Measurements from ENCODE around the gene SRBD1. TPM values are rescaled to one million over a fixed set of nuclear protein-coding genes. Genes with fewer than 3 reads are reported as not detected.

The SRBD1 gene
- polyA plus RNA-seq, 2 of the 4 experiments (the other 2 are of a cell fraction) = 11.0 to 13.7 TPM

DNA sequence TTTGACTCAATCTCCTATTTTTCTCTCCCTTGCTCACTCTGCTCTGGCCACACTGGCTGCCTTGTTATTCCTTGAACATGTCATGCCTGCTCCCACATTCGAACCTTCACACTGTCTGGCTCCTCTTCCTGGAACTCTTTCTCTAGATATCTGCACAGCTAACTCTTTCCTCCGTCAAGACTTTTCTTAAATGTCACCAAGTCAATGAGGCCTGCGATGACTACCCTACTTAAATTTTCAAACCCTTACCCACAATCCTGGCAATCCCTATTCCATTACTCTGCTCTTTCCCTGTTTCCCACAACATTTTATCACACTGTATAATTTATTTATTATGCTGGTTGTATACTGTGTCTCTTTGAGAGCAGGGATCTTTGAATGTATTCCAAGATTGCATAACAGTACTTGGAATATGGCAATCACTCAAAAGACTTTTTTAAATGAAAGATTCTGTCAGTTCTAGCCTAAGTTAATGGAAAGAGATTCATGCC, 206.2 kb downstream of the SRBD1 start:
- TF ChIP-seq PHF8 (IDR thresholded peaks at IDR 0.05; ENCODE audit: borderline replicate concordance, low read depth) (no peak), ESRRA (IDR thresholded peaks at IDR 0.05; ENCODE audit: borderline replicate concordance, low read length) (no peak), HDAC2 (IDR thresholded peaks at IDR 0.05) (no peak), EP300 (IDR thresholded peaks at IDR 0.05) (no peak), HOXB5 (CRISPR knock-in tag; IDR thresholded peaks at IDR 0.05) (no peak), POLR2A (IDR thresholded peaks at IDR 0.05; ENCODE audit: low read length) (no peak), CEBPB (IDR thresholded peaks at IDR 0.05) (no peak), JUN (IDR thresholded peaks at IDR 0.05) (no peak), ZSCAN20 (CRISPR knock-in tag; IDR thresholded peaks at IDR 0.05) (no peak)
- TF ChIP-seq, protein P1, sequence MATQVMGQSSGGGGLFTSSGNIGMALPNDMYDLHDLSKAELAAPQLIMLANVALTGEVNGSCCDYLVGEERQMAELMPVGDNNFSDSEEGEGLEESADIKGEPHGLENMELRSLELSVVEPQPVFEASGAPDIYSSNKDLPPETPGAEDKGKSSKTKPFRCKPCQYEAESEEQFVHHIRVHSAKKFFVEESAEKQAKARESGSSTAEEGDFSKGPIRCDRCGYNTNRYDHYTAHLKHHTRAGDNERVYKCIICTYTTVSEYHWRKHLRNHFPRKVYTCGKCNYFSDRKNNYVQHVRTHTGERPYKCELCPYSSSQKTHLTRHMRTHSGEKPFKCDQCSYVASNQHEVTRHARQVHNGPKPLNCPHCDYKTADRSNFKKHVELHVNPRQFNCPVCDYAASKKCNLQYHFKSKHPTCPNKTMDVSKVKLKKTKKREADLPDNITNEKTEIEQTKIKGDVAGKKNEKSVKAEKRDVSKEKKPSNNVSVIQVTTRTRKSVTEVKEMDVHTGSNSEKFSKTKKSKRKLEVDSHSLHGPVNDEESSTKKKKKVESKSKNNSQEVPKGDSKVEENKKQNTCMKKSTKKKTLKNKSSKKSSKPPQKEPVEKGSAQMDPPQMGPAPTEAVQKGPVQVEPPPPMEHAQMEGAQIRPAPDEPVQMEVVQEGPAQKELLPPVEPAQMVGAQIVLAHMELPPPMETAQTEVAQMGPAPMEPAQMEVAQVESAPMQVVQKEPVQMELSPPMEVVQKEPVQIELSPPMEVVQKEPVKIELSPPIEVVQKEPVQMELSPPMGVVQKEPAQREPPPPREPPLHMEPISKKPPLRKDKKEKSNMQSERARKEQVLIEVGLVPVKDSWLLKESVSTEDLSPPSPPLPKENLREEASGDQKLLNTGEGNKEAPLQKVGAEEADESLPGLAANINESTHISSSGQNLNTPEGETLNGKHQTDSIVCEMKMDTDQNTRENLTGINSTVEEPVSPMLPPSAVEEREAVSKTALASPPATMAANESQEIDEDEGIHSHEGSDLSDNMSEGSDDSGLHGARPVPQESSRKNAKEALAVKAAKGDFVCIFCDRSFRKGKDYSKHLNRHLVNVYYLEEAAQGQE (IDR thresholded peaks at IDR 0.05) = no peak
- H3K4me1 ChIP-seq = no peaks in the 10 kb centered on the region
- H3K4me3 ChIP-seq = no peak overlapping the region
- no peaks in the 10 kb centered on the region for H3K9me3 ChIP-seq
- H3K27ac ChIP-seq = no peak overlapping the region
- no peak for ATAC-seq
- 89% methylated on average over 3 of the region's 3 CpGs for WGBS (ENCODE audit: missing lambda C conversion rate)
- no peak for FAIRE-seq
- CTCF ChIA-PET = interaction anchor here (1.2 to 1.3 kb wide), 2 partner anchors 12 to 925 kb away, joined by 3 read pairs; no protein-coding TSS in a partner anchor
- DNase-seq (ENCODE audit: low read depth in 1 of 2, low spot score in 1 of 2) = no peak
- no peak overlapping the region for H3K4me2 ChIP-seq
- POLR2A ChIA-PET = no interaction called here

DNA sequence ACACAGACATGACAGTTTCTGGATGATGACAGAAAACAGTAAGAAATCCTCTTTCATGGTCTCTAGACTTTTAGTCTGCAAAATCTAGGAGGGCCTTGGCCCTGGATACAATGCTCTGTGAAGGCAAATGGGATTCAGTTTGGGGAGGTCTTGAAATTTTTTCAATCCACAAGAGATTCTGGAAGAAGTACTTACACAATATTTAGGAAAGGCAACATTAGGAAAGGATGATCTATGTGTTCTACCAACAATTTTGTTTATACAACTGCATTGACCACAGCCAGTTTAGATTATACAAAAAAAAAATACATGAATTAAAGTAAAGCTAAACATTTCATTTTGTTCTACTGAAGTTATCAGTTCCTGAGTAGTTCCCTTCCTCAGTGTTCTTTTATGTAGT, 208.0 kb downstream of the SRBD1 start:
- Histone ChIP-seq H3K4me1 (no peaks in the 10 kb centered on the region), H3K27ac (no peak overlapping the region), H3K4me3 (no peak overlapping the region), H3K9me3 (no peaks in the 10 kb centered on the region), H3K4me2 (no peak overlapping the region)
- CTCF ChIA-PET = interaction anchor here (0.6 to 0.7 kb wide), 2 partner anchors 390 to 421 kb away, joined by 3 read pairs; no protein-coding TSS in a partner anchor
- no peak for ATAC-seq
- no peak for FAIRE-seq
- TF ChIP-seq CBX2 (IDR thresholded peaks at IDR 0.05; ENCODE audit: borderline replicate concordance, low read depth) (no peak), FOSL2 (IDR thresholded peaks at IDR 0.05) (no peak), FOSL2 (CRISPR knock-in tag; IDR thresholded peaks at IDR 0.05) (no peak), JUN (IDR thresholded peaks at IDR 0.05) (no peak), GATA3 (IDR thresholded peaks at IDR 0.05; ENCODE audit: borderline replicate concordance) (no peak), JUNB (IDR thresholded peaks at IDR 0.05) (no peak), ESRRA (IDR thresholded peaks at IDR 0.05; ENCODE audit: borderline replicate concordance, low read length) (no peak), RNF2 (IDR thresholded peaks at IDR 0.05; ENCODE audit: borderline replicate concordance, low read depth) (no peak), NR3C1 (IDR thresholded peaks at IDR 0.05) (no peak), EP300 (IDR thresholded peaks at IDR 0.05) (no peak), POLR2AphosphoS2 (conservative IDR thresholded peaks at IDR 0.05; ENCODE audit: low read length) (no peak), SREBF2 (IDR thresholded peaks at IDR 0.05) (no peak), RFX5 (IDR thresholded peaks at IDR 0.05) (no peak)
- POLR2A ChIA-PET = no interaction called here
- DNase-seq (ENCODE audit: low read depth in 1 of 2, low spot score in 1 of 2) = no peak

DNA sequence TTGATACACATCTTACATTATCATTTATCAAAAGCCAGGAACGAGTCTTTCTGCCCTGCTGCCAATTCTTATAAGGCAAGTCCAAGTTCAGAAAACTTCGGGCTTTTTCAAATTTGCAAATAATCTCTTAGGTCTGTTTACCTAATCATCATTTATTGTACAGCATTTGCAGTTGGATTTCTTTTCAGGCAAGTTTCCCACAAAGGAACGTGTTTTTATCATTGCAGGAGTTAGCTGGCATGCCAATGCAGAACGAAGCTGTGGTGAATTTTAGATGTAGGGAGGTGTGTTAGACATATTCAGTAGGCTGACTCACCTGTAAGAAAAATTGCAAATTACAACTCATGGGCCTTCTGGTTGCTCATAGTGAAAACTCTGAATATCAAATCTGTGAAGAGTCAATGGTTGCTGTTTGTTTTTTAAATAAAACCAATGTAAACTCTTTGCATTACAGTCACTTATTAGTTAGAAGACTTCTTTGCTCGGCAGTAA, 209.6 kb downstream of the SRBD1 start:
- POLR2A ChIA-PET = no interaction called here

More for the DNA sequence above, 209.6 kb downstream of the SRBD1 start:
- WGBS (ENCODE audit: missing lambda C conversion rate) = 84% methylated on average over 5 of the region's 5 CpGs
- Histone ChIP-seq H3K27ac (no peak overlapping the region), H3K4me2 (no peak overlapping the region), H3K9me3 (no peaks in the 10 kb centered on the region), H3K4me1 (no peaks in the 10 kb centered on the region), H3K4me3 (no peak overlapping the region)
- TF ChIP-seq CBX8 (IDR thresholded peaks at IDR 0.05) (no peak), POLR2AphosphoS2 (conservative IDR thresholded peaks at IDR 0.05; ENCODE audit: low read length) (no peak)
- TF ChIP-seq, protein P2, sequence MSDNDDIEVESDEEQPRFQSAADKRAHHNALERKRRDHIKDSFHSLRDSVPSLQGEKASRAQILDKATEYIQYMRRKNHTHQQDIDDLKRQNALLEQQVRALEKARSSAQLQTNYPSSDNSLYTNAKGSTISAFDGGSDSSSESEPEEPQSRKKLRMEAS (IDR thresholded peaks at IDR 0.05) = no peak
- TF ChIP-seq, protein P3, sequence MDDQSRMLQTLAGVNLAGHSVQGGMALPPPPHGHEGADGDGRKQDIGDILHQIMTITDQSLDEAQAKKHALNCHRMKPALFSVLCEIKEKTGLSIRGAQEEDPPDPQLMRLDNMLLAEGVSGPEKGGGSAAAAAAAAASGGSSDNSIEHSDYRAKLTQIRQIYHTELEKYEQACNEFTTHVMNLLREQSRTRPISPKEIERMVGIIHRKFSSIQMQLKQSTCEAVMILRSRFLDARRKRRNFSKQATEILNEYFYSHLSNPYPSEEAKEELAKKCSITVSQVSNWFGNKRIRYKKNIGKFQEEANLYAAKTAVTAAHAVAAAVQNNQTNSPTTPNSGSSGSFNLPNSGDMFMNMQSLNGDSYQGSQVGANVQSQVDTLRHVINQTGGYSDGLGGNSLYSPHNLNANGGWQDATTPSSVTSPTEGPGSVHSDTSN (IDR thresholded peaks at IDR 0.05) = no peak
- TF ChIP-seq, protein P4, sequence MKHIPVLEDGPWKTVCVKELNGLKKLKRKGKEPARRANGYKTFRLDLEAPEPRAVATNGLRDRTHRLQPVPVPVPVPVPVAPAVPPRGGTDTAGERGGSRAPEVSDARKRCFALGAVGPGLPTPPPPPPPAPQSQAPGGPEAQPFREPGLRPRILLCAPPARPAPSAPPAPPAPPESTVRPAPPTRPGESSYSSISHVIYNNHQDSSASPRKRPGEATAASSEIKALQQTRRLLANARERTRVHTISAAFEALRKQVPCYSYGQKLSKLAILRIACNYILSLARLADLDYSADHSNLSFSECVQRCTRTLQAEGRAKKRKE (CRISPR knock-in tag; IDR thresholded peaks at IDR 0.05; ENCODE audit: low read depth) = no peak
- no peak for ATAC-seq
- no peak for FAIRE-seq
- DNase-seq (ENCODE audit: low read depth in 1 of 2, low spot score in 1 of 2) = no peak
- CTCF ChIA-PET = interaction anchor here (1.0 to 1.5 kb wide), 3 partner anchors 21 to 184 kb away, joined by 3 to 4 read pairs (median 3); no protein-coding TSS in a partner anchor
